ENCODE results near the gene GALK2. TPM values are rescaled to one million over a fixed set of nuclear protein-coding genes. Genes with fewer than 3 reads are reported as not detected.

GALK2 gene
- total and polyA plus RNA-seq, 2 of the 4 experiments (the other 2 are of a cell fraction): 27.0 to 63.6 TPM

- no peak overlapping the region for H3K27ac ChIP-seq (ENCODE audit: insufficient read depth, low read length)
- H3K9ac ChIP-seq (ENCODE audit: low read depth, low read length): no peak overlapping the region
- H3K4ac ChIP-seq (ENCODE audit: low read depth, low read length): no peak overlapping the region
- no peaks in the 10 kb centered on the region; a peak in 1 of 4 replicates for H3K79me1 ChIP-seq (ENCODE audit: low read depth in 1 of 2, low read length in 2 of 2)
- no peaks in the 10 kb centered on the region for H3K4me1 ChIP-seq (ENCODE audit: control insufficient read depth, insufficient read depth, low read length)
- H3K23ac ChIP-seq (ENCODE audit: low read depth, low read length): no peak overlapping the region
- H3K14ac ChIP-seq (replicated peaks; ENCODE audit: low read depth, low read length): no peak overlapping the region
- no peak overlapping the region for H4K91ac ChIP-seq (ENCODE audit: insufficient read depth, low read depth, low read length)
- ChIA-PET POLR2A (ENCODE audit: unreplicated experiment) (no interaction called here), CTCF (no interaction called here)
- no peak overlapping the region for H2AK5ac ChIP-seq (ENCODE audit: low read depth, low read length)
- no peaks in the 10 kb centered on the region for H3K9me3 ChIP-seq (ENCODE audit: control insufficient read depth, insufficient read depth, low read length)
- dilution Hi-C loops (cut with HindIII; ENCODE audit: low sequenced_read_pairs, unreplicated experiment) (no loop called here), intact Hi-C loops (cut with micrococcal nuclease) (no loop called here), in situ Hi-C loops (cut with MboI; ENCODE audit: low sequenced_read_pairs) (no loop called here)
- no peaks in the 10 kb centered on the region for H3K9me1 ChIP-seq (ENCODE audit: insufficient read depth, low read length)
- H3K18ac ChIP-seq (ENCODE audit: low read depth, low read length): no peak overlapping the region
- no peak for DNase-seq
- H2BK20ac ChIP-seq (ENCODE audit: low read depth, low read length): no peak overlapping the region
- H2BK120ac ChIP-seq (ENCODE audit: low read depth, low read length): no peak overlapping the region
- no peak overlapping the region for H2BK15ac ChIP-seq (ENCODE audit: low read depth, low read length)
- TF ChIP-seq MAZ (IDR thresholded peaks at IDR 0.05; ENCODE audit: borderline replicate concordance, low read depth, low read length) (no peak), BHLHE40 (IDR thresholded peaks at IDR 0.05; ENCODE audit: low read depth, low read length) (no peak), MXI1 (IDR thresholded peaks at IDR 0.05; ENCODE audit: borderline replicate concordance, low read depth, low read length) (no peak), RCOR1 (IDR thresholded peaks at IDR 0.05; ENCODE audit: insufficient replicate concordance, low read length) (no peak), NFE2L2 (IDR thresholded peaks at IDR 0.05; ENCODE audit: low read depth, low read length) (no peak), RAD21 (IDR thresholded peaks at IDR 0.05; ENCODE audit: low read length) (no peak), RFX5 (IDR thresholded peaks at IDR 0.05; ENCODE audit: low read depth, low read length) (no peak)
- no peak overlapping the region for H3K4me2 ChIP-seq (ENCODE audit: low read depth, low read length)
- H2BK5ac ChIP-seq (ENCODE audit: low read depth, low read length, poor library complexity, severe bottlenecking): no peak overlapping the region
- no CpG with 5 or more reads among the region's 1 CpG for WGBS, 2 experiments (ENCODE audit: extremely low coverage in 2 of 2, insufficient read length in 1 of 2)
- H4K5ac ChIP-seq (ENCODE audit: low read depth, low read length): no peak overlapping the region
- no peaks in the 10 kb centered on the region for H4K20me1 ChIP-seq (ENCODE audit: insufficient read depth, low read length)
- no peak overlapping the region for H3K4me3 ChIP-seq (ENCODE audit: insufficient read depth, low read depth, low read length)
- H2AFZ ChIP-seq (replicated peaks; ENCODE audit: low read length, poor library complexity): no peak overlapping the region
- no peak overlapping the region for H3K56ac ChIP-seq (ENCODE audit: extremely low read depth, insufficient read depth, low read length)
- no peak overlapping the region for H2AK9ac ChIP-seq (replicated peaks; ENCODE audit: low read depth, low read length, poor library complexity)
- no peak overlapping the region for H4K8ac ChIP-seq (ENCODE audit: low read depth in 2 of 2, low read length in 2 of 2)
- 0 out of 2 replicates have a peak, but pooled peaks cover 7% of the 10 kb centered on the region for H3K36me3 ChIP-seq (ENCODE audit: control insufficient read depth, insufficient read depth, low read length)
- H3K27me3 ChIP-seq (ENCODE audit: control insufficient read depth, insufficient read depth, low read length): no peaks in the 10 kb centered on the region
- no TSS peak for BruUV-seq (replicated peaks)
- no peak for ATAC-seq (ENCODE audit: low read depth)
Measured at GRCh38 chr15:49121901-49122300, 48.1 kb upstream of the GALK2 start.
